HG03521 (cell line): ENCODE data around the gene NR2F1.
"Not testable (repeated sequence)": the region's sequence is repeated elsewhere in the genome, so short reads cannot be mapped to it uniquely, and the experiment has no call there.

Experiments
- ATAC-seq: cut with Tn5 transposase; IDR thresholded peaks from one replicate; pipeline ENCODE4 v1.9.1; 2021; ENCODE audit warnings: mild to moderate bottlenecking, moderate library complexity; ENCODE audit not compliant: unreplicated experiment

Gene NR2F1

DNA sequence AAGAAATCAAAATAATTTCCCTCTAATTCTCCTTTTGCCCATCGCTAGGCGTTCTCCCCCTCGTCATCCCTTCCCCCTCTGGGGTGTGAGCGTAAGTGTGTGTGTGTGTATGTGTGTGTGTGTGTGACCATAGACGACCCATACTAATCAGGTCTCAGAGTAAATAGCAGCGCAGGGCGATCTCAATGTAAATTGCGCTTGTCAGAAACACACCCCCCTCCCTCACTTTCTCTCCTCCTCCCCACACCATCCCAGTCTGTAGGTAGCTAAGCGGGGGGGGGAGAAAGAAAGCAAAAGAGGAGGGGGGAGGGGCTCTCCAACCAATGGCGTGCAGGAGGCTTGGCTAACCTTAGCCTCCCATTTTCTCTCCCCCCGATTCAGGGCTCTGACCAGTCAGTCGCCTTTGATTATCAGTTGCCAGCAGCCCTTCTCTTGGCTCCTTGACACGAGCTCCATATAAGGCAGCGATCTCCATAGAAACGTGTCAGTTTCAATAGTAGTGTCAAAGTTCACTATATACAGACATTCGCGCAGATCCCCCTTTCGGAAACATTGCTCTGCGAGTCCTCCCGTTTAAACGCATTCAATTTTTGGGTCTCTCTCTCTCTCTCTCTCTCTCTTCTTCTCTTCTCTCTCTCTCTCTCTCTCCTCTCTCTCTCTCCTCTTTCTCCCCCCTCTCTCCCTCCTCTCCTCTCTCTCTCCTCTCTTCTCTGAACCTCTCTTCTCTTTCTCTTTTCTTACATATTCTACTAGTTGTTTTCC lies at the start of gene NR2F1:
Gene NR2F1 (plus strand): TSS at position 546 of the 762 bp plus-strand sequence. CDS start 1,802 bp downstream, outside the sequence.
- no peak for ATAC-seq

GRCh38 chr5:93545872-93546271 lies 37.1 kb upstream of the NR2F1 start:
- ATAC-seq = no peak

DNA sequence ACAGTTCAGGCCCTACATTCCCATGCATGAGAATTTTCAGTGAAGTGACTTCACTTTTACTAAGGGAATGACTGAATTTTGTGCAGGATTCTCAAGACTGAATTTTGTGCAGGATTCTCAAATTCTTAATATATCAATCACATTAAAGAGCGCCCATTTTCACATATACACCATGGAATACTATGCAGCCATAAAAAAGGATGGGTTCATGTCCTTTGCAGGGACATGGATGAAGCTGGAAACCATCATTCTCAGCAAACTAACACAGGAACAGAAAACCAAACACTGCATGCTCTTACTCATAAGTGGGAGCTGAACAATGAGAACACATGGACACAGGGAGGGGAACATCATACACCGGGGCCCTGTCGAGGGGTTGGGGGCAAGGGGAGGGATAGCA lies 33.4 kb upstream of the NR2F1 start:
- not testable (repeated sequence) for ATAC-seq

DNA sequence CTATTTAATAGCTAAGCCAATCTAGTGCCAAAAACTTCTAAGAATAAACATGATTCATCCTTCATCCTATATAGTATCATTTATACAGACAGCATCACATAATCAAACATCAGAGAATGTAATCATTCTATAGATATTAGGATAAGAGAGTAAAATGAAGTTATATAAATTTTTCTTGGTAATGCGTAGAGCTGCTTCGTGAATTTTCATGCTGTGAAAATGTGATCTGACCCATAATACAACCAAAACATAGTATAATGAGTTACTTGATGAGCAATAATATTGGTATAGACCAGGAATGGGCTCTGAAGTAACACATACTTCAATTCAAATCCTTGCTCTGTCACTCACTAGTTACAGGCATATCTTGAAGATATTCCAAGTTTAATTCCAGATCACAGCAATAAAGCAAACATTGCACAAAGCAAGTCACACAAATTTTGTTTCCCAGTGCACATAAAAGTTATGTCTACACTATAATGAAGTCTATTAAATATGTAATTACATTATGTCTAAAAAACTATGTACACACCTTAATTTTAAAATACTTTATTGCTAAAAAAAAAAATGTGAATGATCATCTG lies 25.9 kb upstream of the NR2F1 start:
- no peak for ATAC-seq

- ATAC-seq = no peak
These were observed 16.9 kb upstream of the NR2F1 start for GRCh38 chr5:93566091-93566490.

GRCh38 chr5:93567424-93567823 lies 15.6 kb upstream of the NR2F1 start:
- ATAC-seq = no peak

DNA sequence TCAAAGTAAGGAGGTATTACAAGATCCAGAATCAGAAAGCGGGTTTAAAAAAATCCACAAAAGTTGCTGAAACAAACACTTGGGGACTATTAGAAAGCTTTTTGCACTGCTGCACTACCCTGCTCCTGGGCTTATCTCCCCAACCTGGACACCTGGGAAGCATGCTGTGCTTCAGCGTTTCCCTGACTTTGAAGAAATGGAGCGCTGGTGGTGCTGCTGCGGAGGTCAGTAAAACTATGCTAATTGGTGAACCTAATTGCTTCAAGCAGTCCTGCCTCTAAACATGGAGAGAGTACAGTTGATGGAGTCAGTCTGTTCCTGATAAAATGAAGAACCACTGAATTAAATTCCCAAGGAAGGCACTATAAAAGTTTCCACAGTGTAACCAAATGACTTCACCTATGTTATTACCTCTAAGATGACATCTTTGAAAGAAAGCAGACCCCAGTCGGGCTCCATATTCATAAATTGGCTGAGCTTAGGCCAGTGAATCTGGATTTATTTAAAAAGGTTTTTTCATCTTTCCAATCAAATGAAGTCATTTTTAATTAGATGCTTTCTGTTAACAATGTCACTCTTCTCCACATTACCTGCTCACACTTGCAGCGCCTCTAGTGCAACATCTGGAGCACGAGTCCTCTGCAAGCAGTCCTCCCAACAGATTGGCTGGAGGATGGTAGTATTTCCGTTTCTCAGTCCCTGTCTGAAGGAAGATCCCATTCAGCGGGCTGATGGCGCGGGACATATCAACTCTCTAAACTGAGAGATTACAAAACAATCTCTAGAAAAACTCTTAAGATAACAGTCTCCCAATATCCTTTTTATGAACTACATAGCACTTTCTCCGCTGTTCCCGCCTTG lies 13.5 kb upstream of the NR2F1 start:
- ATAC-seq = no peak

- ATAC-seq = peak; percentile 45
These were observed 12.5 kb upstream of the NR2F1 start for GRCh38 chr5:93570294-93571113.

- ATAC-seq = no peak
These were observed 11.7 kb upstream of the NR2F1 start for GRCh38 chr5:93571114-93571949.

GRCh38 chr5:93572101-93572607 lies 10.9 kb upstream of the NR2F1 start:
- ATAC-seq = no peak

DNA sequence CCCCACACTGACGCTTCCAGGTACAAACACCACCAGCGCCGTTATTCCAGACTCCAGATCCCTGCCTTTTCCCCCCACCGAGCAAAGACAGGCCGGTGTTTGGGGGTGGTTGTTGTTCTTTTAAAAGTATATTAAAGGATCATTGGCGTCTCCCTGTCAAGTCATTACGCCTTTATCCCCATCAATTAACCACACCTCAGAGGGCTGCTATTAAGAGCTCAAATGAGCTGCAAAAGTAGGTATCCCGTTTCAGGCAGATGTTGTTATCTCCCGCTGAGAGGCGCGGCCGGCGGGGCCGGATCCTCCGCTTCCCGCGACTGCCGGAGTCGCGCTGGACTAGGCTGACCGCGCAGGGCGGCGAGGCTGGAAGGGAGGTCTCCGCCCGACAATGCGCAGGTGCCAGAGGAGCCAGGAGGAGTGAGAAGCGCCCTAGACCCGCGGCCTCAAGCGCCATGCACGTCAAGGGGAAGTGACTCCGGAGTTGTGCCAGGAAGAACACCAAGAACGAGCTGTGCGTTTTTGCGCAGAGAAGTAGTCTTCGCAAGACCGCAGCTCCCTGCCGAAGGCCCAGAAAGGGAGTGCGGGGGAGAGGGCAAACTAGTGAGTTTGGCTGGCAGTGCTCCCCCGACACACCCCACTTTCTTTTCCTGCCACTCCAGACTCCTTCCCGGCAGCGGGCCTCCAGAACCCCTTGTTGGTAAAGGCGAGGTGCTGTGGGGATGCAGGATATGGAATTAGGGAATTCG lies 10.2 kb upstream of the NR2F1 start:
- no peak for ATAC-seq

DNA sequence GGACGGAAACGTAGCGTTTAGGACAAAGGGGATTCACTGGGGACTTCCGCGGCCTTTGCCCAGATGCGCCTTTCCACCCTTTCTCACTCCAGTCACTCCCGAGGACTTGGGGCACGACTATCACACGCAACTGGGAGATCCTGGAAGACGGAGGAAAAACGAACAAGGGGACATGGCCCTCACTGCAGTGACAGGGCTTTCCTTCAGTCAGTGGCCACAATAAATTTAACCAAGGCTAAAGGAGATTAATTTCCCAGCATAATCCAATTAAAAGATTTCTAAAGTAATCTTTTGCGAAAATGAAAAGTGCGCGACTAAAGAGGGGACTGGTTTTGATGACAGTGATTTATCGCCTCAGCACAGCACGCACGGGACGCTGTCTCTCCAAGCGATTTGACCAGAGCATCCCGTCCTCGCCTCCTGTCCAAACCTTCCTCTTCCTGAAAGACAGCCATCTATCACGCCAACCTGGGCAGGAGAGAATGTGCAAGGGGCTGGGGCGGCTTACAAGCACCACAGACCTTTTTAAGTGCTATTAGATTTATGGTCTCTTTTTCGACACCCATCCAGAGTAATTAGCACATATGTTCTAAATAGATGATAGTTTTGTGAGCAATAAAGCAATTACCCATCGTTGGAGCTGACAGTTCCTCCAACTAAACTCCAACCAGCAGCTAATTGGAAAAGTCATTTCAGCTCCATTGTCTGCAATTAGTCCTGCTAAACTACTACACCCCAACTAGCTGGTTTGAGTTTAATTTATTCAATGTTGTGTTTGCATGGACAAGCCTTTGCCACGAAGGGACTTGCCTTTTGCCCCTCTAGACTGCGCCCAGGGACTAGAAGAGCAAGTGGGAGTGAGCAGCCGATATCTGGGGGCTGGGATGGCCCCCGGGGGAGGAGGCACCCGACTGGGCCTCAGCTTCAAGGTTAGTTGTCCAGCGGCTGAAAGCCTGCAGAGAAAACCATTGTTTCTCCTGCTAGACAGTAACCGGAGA lies 9.4 kb upstream of the NR2F1 start:
- ATAC-seq = no peak

GRCh38 chr5:93574491-93575305 lies 8.3 kb upstream of the NR2F1 start:
- ATAC-seq = no peak

GRCh38 chr5:93575461-93576414 lies 7.3 kb upstream of the NR2F1 start:
- no peak for ATAC-seq

GRCh38 chr5:93576994-93577853 lies 5.8 kb upstream of the NR2F1 start:
- no peak for ATAC-seq
